HG03432 (cell line): ENCODE measurements around the gene CA12.
"Not testable (repeated sequence)": the region's sequence is repeated elsewhere in the genome, so short reads cannot be mapped to it uniquely, and the experiment has no call there.

Source experiments
- ATAC-seq: cut with Tn5 transposase; IDR thresholded peaks from one replicate; pipeline ENCODE4 v1.9.1; 2021; ENCODE audit warnings: mild to moderate bottlenecking, moderate library complexity; ENCODE audit not compliant: unreplicated experiment

Gene CA12

DNA sequence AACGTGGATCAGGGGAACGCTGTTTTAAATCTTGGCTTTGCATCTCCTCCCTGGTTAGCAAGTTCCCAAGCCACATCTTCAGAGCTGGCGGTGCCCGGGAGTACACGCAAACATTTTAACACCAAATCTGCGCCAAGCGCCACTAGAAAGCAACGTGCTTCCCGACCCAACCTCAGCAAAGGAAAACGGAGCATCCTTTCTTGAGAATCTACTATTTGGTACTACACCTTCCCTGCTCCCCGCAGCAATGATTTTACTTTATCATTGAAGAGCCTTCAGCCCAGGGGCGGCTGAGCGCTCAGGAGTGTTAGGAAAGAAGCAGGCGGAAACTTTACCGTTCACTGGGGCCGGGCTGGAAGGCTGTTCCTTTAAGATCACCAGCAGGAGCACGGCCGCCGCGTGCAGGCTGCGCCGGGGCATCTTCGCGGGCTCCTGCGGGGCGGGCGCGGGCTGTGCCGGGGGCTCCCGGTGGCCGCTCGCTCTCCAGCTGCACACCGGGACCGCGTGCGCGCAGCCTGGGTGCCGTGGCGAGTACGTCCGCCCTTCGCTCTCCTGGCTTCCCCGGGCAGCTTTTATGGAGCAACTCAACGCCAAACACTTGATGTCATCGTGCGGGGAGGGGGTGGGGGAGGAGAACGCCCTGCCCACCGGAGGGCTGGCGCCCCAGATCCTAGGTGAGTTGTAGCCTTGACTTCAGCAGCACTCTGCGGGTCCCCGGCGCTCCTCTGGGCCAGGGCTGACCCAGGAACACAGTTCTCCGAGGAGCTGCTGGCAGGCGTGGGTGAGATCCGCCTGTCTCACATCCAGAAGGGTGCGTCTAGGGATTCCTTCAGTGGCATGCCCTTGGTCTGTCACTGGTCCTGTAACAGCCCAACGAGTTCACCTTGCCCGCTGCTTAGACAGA lies at the start of gene CA12:
Gene CA12, minus strand, starts transcription at position 546 of the 904 bp plus-strand sequence. Its CDS starts 126 bp downstream, at position 420.
- no peak for ATAC-seq

GRCh38 chr15:63430766-63431451 lies 49.3 kb upstream of the CA12 start:
- no peak for ATAC-seq

GRCh38 chr15:63426552-63426951 lies 44.9 kb upstream of the CA12 start:
- no peak for ATAC-seq

GRCh38 chr15:63425426-63425985 lies 43.9 kb upstream of the CA12 start:
- ATAC-seq = no peak

DNA sequence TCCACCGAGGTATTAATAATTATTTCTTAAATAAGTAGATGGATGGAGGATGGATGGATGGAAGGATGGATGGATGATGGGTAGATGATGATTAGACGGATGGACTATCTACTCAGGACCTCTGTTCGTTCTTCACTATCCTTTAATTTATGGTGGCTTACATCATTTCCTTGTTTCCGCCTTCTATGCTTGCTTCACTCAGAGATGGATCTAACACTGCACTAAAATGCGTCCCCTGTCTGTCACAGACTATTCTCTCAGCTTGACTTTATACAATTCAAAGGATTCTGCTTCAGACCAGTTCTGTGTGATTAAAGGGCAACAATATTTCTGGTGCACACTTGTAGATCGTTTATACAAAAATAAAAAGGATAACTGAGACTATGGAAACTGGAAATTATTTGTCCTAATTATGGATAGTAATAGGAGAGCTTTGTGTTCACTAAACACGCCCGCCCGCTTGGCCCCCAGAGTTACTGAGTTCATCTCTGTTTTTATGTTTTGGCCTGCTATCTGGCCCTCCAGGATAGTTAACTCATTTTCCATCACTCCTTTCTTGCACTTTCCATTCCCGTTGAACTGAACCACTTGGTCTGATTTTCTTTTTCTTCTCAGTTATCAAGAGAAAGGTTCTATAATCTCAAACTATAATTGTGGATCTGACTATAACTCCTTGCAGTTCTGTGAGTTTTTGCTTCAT lies 41.4 kb upstream of the CA12 start:
- no peak for ATAC-seq

DNA sequence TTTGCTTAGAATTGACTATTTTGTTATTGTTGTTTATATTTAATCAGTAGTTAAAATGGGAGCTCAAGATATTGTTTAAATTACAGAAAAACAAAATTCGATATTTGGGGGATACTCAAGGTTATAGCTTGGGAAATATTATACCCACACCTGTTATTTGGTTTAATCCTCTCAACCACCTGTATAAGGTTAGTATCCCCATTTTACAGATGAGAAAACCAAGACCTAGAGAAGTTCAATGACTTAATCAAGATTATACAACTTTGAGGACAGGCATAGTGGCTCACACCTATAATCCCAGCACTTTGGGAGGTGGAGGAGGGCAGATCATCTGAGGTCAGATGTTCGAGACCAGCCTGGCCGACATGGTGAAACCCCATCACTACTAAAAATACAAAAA lies 39.8 kb upstream of the CA12 start:
- ATAC-seq = no peak

DNA sequence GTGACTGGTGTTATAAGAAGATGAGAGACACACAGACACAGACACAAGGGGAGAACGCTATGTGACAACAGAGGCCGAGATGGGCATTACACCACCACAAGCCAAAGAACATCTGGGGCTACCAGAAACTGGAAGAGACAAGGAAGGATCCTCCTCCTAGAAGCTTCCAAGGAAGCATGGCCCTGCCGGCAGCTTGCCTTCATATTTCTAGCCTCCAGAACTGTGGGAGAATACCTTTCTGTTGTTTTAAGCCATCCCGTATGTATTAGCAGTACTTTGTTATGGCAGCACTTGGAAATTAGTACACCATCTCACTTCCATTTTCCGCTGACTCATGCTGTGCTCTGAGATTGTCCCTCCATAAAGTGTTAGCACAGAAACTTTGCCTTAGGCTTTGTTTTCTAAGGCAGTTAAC lies 38.7 kb upstream of the CA12 start:
- ATAC-seq = no peak

GRCh38 chr15:63418811-63419210 lies 37.2 kb upstream of the CA12 start:
- no peak for ATAC-seq

- ATAC-seq = no peak
These were observed 36.1 kb upstream of the CA12 start for GRCh38 chr15:63417721-63418120.

DNA sequence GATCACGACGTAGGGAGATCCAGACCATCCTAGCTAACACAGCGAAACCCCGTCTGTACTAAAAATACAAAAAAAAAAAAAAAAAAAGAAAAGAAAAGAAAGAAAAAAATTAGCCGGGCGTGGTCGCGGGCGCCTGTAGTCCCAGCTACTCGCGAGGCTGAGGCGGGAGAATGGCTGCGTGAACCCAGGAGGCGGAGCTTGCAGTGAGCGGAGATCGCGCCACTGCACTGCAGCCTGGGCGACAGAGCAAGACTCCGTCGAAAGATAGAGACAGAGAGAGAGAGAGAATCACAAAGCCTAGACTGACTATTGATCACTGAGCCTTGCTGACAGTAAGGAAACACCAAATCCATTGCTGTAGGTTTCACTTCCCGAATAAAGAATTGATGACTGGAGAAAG lies 35.6 kb upstream of the CA12 start:
- not testable (repeated sequence) for ATAC-seq

DNA sequence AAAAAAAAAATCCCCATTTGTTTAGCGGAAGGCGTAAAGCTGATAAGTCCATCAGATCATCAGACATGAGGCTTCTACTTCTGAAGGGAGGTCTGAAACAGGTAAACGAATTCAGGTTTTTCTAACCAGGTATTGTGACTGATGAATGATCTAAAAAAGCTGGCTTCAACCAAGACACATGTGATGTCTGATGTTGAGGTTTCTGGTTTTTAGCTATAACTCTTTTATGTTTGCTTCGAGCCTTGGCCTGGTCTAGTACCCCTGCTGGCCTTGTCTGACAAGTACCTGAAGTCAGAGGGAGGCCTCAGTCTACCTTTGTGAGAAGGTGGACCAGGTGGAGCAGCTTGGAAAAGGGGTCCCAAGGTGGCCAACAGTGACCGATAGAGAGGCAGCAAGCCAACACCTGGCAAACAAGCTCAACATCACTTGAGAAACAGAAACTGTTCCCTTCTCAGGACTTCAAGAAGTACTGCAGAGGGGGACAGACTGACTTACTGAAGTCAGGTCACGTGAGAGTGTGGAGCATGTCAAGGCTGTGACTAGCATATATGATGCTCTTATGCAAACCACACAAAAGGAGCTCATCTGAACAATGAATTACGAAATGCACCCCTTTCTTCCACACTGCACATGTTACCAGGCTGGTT lies 33.0 kb upstream of the CA12 start:
- no peak for ATAC-seq

DNA sequence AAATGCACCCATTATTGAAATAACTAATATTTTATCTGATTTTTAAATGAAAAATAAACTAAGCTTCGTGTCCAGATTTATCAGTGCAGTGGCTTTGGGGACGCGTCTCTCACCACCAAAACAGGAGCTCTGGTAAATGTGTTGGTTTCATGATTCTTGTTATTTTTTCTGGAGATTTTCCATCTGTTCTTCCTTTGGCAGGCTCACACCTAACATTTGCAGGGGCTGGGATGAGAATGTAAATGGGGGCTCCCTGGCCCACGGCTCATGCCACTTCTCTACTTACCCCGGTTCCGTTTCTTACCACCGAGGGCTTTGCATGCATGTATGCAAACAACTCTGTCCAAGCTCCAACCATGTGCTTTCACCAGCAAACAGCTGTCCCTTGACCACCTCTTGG lies 30.9 kb upstream of the CA12 start:
- ATAC-seq = no peak

- no peak for ATAC-seq
These were observed 30.2 kb upstream of the CA12 start for GRCh38 chr15:63411866-63412265.

- no peak for ATAC-seq
These were observed 27.5 kb upstream of the CA12 start for GRCh38 chr15:63409179-63409578.

DNA sequence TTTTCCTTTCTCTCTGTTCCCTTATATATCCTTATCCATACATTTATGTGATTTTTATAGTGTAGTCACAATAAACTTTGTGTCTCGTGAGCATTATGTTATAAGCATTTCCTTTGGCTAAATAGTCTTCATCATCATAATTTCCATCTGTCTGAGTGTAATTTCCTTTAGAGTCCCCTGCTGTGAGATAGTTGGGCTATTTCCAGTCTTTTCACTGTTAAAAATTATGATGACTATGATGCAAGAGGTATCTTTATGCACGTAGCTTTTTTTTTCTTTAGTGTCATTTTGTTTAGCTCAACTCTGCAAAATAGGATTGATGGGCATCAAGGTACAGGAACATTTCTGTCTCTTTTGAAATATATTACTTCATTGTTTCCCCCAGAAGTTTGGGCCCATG lies 26.9 kb upstream of the CA12 start:
- ATAC-seq = no peak

- no peak for ATAC-seq
These were observed 26.0 kb upstream of the CA12 start for GRCh38 chr15:63407612-63408011.

- ATAC-seq = no peak
These were observed 24.2 kb upstream of the CA12 start for GRCh38 chr15:63405683-63406390.

- no peak for ATAC-seq
These were observed 23.5 kb upstream of the CA12 start for GRCh38 chr15:63405159-63405558.

DNA sequence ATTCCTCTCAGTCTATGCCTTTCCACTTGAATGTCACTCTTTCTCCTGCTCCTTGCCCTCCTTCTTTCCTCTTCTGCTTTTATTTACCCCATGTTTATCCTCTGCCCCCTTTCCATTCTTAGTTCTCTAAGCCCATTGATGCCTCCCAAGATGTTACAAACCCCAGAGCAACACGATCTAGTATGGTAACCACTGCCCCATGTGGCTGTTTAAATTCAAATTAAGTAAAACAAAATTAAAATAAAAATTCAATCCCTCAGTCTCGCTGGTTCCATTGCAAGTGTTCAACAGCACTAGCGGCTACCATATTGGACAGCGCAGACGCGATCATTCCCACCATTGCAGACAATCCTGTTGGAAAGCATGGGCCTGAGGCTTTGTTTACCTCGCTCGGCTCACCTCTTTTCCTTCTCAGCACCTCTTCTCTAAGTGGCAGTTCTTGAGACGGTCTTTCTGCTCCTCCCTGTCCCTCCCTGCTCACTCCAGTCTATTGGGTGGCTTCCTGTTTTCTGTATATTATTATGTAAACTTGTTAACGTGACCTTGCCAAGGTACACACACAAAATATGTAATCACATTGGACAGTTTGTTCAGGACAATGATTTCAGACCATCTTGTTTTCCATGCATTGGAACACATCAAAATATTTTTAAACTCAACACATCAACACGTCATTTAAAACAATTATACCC lies 21.8 kb upstream of the CA12 start:
- no peak for ATAC-seq
